ENCODE data around the gene TFB1M.
"Not testable (repeated sequence)": the region's sequence is repeated elsewhere in the genome, so short reads cannot be mapped to it uniquely, and the experiment has no call there.

The TFB1M gene

GRCh38 chr6:155314092-155314772, at the start of gene TFB1M:
TSS of gene TFB1M (minus strand) at chr6:155314484. CDS start at chr6:155314428, 56 bp downstream.
- peak; percentile 97 to 98 for DNase-seq

- not testable (repeated sequence) for DNase-seq
These were observed 49.7 kb upstream of the TFB1M start for GRCh38 chr6:155364021-155364420.

- not testable (repeated sequence) for DNase-seq
These were observed 48.8 kb upstream of the TFB1M start for GRCh38 chr6:155362968-155363632.

GRCh38 chr6:155354167-155354566, 39.9 kb upstream of the TFB1M start:
- no peak for DNase-seq

GRCh38 chr6:155352811-155353210, 38.5 kb upstream of the TFB1M start:
- no peak for DNase-seq

GRCh38 chr6:155352130-155352420, 37.8 kb upstream of the TFB1M start:
- no peak for DNase-seq

- no peak for DNase-seq
These were observed 37.2 kb upstream of the TFB1M start for GRCh38 chr6:155351273-155352129.

GRCh38 chr6:155349956-155350355, 35.7 kb upstream of the TFB1M start:
- DNase-seq, result no peak

- no peak for DNase-seq
These were observed 34.8 kb upstream of the TFB1M start for GRCh38 chr6:155349129-155349528.

GRCh38 chr6:155347800-155348199, 33.5 kb upstream of the TFB1M start:
- no peak for DNase-seq

- DNase-seq, result no peak
These were observed 32.7 kb upstream of the TFB1M start for GRCh38 chr6:155346957-155347356.

- DNase-seq, result no peak
These were observed 30.2 kb upstream of the TFB1M start for GRCh38 chr6:155344341-155345006.

GRCh38 chr6:155341130-155341828, 27.0 kb upstream of the TFB1M start:
- no peak for DNase-seq

GRCh38 chr6:155340464-155341129, 26.3 kb upstream of the TFB1M start:
- DNase-seq, result no peak

GRCh38 chr6:155339929-155340328, 25.6 kb upstream of the TFB1M start:
- DNase-seq, result not testable (repeated sequence)

GRCh38 chr6:155338237-155338636, 24.0 kb upstream of the TFB1M start:
- not testable (repeated sequence) for DNase-seq

- DNase-seq, result no peak
These were observed 21.0 kb upstream of the TFB1M start for GRCh38 chr6:155335265-155335664.

- not testable (repeated sequence) for DNase-seq
These were observed 19.8 kb upstream of the TFB1M start for GRCh38 chr6:155334073-155334472.

- DNase-seq, result peak in 1 of 2 donors; percentile 10
These were observed 19.1 kb upstream of the TFB1M start for GRCh38 chr6:155333414-155333813.

- DNase-seq, result no peak
These were observed 16.6 kb upstream of the TFB1M start for GRCh38 chr6:155330922-155331321.

- no peak for DNase-seq
These were observed 15.9 kb upstream of the TFB1M start for GRCh38 chr6:155330133-155330734.

Data from stimulated activated CD4-positive, alpha-beta T cell treated with anti-CD3 and anti-CD28 coated beads, Interleukin-2, amount 100 ng/mL, for 24 hours (primary cell).